ENCODE data around the gene OR52H1.

DNA sequence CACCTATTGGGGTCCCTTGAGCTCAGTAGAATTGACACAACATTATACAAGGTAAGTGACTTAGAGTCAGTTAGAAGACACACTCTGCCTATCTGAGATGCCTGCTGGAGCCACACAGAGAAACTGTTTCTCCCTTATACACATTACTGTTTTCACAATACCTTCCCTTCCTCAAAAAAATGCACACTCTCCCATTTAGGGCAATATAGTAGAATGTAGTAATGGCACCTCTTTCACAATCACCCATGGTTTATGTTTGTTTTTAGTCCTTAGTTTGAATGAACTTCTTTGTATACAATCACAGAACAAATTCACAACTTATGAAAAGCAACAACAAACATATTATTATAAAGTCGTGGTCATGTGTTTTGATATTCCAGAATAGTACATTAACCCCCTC is 14.3 kb downstream of the OR52H1 start:
- TF ChIP-seq POLR2AphosphoS5 (IDR thresholded peaks at IDR 0.05; ENCODE audit: low read depth, low read length) = no peak
- TF ChIP-seq POLR2A (IDR thresholded peaks at IDR 0.05; ENCODE audit: low read depth, low read length) = no peak
- no peak for TF ChIP-seq TAF1 (IDR thresholded peaks at IDR 0.05; ENCODE audit: low read depth, low read length)
- no peak for TF ChIP-seq PAX5 (IDR thresholded peaks at IDR 0.05; ENCODE audit: insufficient read depth, low read length, severe bottlenecking)
- TF ChIP-seq SPI1 (IDR thresholded peaks at IDR 0.05; ENCODE audit: low read depth, low read length) = no peak
- no peak for TF ChIP-seq POU2F2 (IDR thresholded peaks at IDR 0.05; ENCODE audit: low read depth, low read length)
